GM12878 (cell line): ENCODE measurements around the gene PINLYP. TPM values are rescaled to one million over a fixed set of nuclear protein-coding genes. Genes with fewer than 3 reads are reported as not detected.

Source experiments
- FOXK2 ChIP-seq: fragments of 450-650 bp; IDR thresholded peaks from 2 replicates; pipeline ENCODE4 v1.6.1; 2017; ENCODE audit warnings: mild to moderate bottlenecking, moderate library complexity
- HDGF ChIP-seq: fragments of 450-650 bp; IDR thresholded peaks from 2 replicates; pipeline ENCODE4 v1.6.1; 2016; ENCODE audit warnings: antibody characterized with exemption
- MTA2 ChIP-seq: fragments of 450-650 bp; IDR thresholded peaks from 2 replicates; pipeline ENCODE4 v1.6.1; 2016; ENCODE audit warnings: low read depth, mild to moderate bottlenecking, moderate library complexity
- RCOR1 ChIP-seq: conservative IDR thresholded peaks from 2 replicates; pipeline ENCODE4 v1.6.1; 2012; ENCODE audit warnings: low read depth, low read length, improper control_type of control experiment
- TAF1 ChIP-seq: IDR thresholded peaks from 2 replicates; pipeline ENCODE4 v1.6.1; 2011; ENCODE audit warnings: mild to moderate bottlenecking, low read depth, low read length, borderline replicate concordance
- YY1 ChIP-seq: IDR thresholded peaks from 2 replicates; pipeline ENCODE4 v1.6.1; 2011; ENCODE audit warnings: low read depth, mild to moderate bottlenecking, low read length
- ZZZ3 ChIP-seq: IDR thresholded peaks from 2 replicates; pipeline ENCODE4 v1.6.1; 2011; ENCODE audit warnings: low read depth; ENCODE audit not compliant: control insufficient read depth, insufficient read length
- polyA plus RNA-seq, 11 experiments: library from polyadenylated mRNA; depleted of rRNA in 4 of 11; unstranded in 6 of 11; stranded (reverse) in 5 of 11; fragments of >200 nt; fragmentation: Nextera tagmentation in 4 of 11; fragmentation: Illumina TruSeq in 1 of 11; extraction: Ambion mirVana in 4 of 11; extraction: Trizol in 1 of 11; gene quantifications; 1 replicate in 1 of 11; 2 replicates in 10 of 11; pipeline versions ENCODE4 v1.2.1 to v1.2.3, GENCODE V29; 2011 to 2016; ENCODE audit warnings: inconsistent platforms in 2 of 11, missing spikeins in 2 of 11, low read depth in 1 of 11
- total RNA-seq, 4 experiments: library from RNA; depleted of rRNA in 3 of 4; stranded (reverse); fragments of >200 nt in 3 of 4; fragmentation: Illumina TruSeq in 1 of 4; extraction: Trizol in 1 of 4; gene quantifications; 2 replicates each; pipeline versions ENCODE4 v1.2.1 to v1.2.3, GENCODE V29; 2013 to 2021
- TF ChIP-seq, protein P1 (sequence below): fragments of 450-650 bp; IDR thresholded peaks from 2 replicates; pipeline ENCODE4 v1.6.1; 2017; ENCODE audit warnings: low read depth, mild to moderate bottlenecking, moderate library complexity
- TF ChIP-seq, protein P2 (sequence below): fragments of 450-650 bp; IDR thresholded peaks from 2 replicates; pipeline ENCODE4 v1.6.1; 2017; ENCODE audit warnings: mild to moderate bottlenecking, moderate library complexity

The PINLYP gene
- total and polyA plus RNA-seq, 10 of the 15 experiments (the other 5 are each of a cell fraction or from before 2014, with no cell fraction given): 1.0 to 26.9 (median 11.4) TPM

DNA sequence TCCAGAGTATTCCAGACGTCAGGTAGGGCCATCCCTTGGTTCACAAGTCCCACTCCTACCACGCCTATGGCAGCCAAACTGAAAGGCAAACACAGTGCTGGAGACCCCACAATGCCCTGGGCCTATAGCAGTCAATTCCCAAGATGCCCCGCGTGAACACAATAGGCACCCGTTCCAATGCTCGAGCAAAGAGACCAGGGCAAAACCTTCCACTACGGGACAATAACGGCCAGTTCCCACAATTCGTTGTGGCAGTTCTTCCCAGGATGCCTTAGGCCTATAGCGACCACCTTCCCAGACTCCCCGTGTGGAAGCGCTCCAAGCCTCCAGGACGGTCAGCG is 43.3 kb downstream of the PINLYP start (continued):
- peak; percentile 8; the same call in 1 of the 2 replicates for TF ChIP-seq YY1
- peak; percentile 36; the same call in 1 of the 2 replicates for TF ChIP-seq MTA2
- TF ChIP-seq, protein P1, sequence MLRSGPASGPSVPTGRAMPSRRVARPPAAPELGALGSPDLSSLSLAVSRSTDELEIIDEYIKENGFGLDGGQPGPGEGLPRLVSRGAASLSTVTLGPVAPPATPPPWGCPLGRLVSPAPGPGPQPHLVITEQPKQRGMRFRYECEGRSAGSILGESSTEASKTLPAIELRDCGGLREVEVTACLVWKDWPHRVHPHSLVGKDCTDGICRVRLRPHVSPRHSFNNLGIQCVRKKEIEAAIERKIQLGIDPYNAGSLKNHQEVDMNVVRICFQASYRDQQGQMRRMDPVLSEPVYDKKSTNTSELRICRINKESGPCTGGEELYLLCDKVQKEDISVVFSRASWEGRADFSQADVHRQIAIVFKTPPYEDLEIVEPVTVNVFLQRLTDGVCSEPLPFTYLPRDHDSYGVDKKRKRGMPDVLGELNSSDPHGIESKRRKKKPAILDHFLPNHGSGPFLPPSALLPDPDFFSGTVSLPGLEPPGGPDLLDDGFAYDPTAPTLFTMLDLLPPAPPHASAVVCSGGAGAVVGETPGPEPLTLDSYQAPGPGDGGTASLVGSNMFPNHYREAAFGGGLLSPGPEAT: no peak; the same call in 1 of the 2 replicates
- no peak for TF ChIP-seq RCOR1
- no peak for TF ChIP-seq TAF1
- peak; percentile 27; the same call in 1 of the 2 replicates for TF ChIP-seq HDGF
- no peak for TF ChIP-seq FOXK2
- TF ChIP-seq, protein P2, sequence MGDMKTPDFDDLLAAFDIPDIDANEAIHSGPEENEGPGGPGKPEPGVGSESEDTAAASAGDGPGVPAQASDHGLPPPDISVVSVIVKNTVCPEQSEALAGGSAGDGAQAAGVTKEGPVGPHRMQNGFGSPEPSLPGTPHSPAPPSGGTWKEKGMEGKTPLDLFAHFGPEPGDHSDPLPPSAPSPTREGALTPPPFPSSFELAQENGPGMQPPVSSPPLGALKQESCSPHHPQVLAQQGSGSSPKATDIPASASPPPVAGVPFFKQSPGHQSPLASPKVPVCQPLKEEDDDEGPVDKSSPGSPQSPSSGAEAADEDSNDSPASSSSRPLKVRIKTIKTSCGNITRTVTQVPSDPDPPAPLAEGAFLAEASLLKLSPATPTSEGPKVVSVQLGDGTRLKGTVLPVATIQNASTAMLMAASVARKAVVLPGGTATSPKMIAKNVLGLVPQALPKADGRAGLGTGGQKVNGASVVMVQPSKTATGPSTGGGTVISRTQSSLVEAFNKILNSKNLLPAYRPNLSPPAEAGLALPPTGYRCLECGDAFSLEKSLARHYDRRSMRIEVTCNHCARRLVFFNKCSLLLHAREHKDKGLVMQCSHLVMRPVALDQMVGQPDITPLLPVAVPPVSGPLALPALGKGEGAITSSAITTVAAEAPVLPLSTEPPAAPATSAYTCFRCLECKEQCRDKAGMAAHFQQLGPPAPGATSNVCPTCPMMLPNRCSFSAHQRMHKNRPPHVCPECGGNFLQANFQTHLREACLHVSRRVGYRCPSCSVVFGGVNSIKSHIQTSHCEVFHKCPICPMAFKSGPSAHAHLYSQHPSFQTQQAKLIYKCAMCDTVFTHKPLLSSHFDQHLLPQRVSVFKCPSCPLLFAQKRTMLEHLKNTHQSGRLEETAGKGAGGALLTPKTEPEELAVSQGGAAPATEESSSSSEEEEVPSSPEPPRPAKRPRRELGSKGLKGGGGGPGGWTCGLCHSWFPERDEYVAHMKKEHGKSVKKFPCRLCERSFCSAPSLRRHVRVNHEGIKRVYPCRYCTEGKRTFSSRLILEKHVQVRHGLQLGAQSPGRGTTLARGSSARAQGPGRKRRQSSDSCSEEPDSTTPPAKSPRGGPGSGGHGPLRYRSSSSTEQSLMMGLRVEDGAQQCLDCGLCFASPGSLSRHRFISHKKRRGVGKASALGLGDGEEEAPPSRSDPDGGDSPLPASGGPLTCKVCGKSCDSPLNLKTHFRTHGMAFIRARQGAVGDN: no peak
- no peak for TF ChIP-seq ZZZ3
- TF ChIP-seq, all 136 proteins: peak for 6
